Stimulated activated naive CD8-positive, alpha-beta T cell treated with anti-CD3 and anti-CD28 coated beads, Interleukin-15, Interleukin-2, amounts not matched to agents 100 U/mL and 50 U/mL, for 24 hours (primary cell): ENCODE results near the gene MAB21L4.

ENCODE experiments used
- ATAC-seq: fragments of 150-1000 bp; cut with Tn5 transposase; one replicate; pipeline ENCODE4 v1.10.0; 2021
- DNase-seq: peaks from one replicate; pipeline ENCODE4 v3.0.0; 2021

Gene MAB21L4

GRCh38 chr2:240894006-240894405, 1.9 kb downstream of the MAB21L4 start:
- ATAC-seq (no peak), DNase-seq (no peak)

GRCh38 chr2:240893363-240893844, 2.6 kb downstream of the MAB21L4 start:
- DNase-seq = peak; percentile 73
- ATAC-seq = peak; percentile 74

DNA sequence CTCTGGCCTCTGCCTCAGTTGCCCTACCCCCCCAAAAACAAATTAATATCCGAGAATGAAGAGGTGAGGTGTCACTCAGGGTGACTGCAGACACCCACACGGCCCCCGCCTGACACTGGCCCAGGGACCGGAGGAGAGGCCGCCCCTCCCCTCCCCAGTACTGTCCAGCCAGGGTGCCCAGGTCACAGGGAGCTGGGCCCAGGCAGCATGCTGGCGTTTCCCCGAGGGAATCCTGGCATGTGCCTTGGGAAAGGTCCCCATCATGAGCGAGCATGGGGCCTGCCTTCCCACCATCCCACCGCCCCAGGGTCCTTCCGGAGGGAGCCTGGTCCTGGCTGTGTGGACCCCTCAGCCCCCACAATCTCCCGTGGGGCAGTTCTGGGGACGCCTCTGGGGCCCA, 3.0 kb downstream of the MAB21L4 start:
- no peak for ATAC-seq
- no peak for DNase-seq

DNA sequence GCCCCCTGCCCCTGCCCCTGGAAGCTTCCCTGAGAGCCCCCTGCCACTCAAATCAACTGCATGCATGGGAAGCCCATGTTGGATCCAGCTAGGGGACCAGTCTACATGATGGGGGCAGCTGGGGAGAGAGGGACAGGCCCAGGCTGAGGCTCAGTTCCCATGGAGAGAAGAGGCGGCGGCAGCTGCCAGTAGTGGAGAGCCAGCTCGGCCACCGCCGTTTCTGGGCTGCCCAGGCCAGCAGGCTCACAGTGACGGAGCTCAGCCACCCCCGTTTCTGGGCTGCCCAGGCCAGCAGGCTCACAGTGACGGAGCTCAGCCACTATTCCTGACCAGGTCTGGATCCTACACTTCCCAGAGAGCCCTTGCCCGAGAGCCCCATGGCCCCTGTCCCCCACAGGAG, 3.6 kb downstream of the MAB21L4 start:
- DNase-seq (no peak), ATAC-seq (no peak)

GRCh38 chr2:240891492-240892340, 4.2 kb downstream of the MAB21L4 start:
- ATAC-seq = no peak
- DNase-seq = no peak

DNA sequence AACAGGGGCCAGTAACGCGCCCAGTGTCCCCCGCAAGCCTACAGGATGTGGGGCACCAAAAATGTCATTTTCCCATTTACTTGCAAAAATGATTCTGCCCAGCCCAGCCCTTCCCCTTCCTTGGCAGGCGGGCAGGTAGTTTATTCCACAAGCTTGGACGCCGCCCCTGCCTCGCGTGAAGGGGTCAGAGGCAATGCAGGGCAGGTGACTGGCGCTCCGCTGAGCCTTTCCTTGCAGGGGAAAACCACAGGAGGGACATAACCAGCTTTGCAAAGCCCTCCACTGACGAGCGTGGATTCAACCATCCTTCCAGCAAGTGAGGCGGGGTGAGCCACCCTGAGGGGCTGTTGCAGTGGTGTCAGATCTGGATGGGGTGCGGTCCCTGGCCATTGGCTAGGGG, 5.3 kb downstream of the MAB21L4 start:
- ATAC-seq (no peak), DNase-seq (no peak)

DNA sequence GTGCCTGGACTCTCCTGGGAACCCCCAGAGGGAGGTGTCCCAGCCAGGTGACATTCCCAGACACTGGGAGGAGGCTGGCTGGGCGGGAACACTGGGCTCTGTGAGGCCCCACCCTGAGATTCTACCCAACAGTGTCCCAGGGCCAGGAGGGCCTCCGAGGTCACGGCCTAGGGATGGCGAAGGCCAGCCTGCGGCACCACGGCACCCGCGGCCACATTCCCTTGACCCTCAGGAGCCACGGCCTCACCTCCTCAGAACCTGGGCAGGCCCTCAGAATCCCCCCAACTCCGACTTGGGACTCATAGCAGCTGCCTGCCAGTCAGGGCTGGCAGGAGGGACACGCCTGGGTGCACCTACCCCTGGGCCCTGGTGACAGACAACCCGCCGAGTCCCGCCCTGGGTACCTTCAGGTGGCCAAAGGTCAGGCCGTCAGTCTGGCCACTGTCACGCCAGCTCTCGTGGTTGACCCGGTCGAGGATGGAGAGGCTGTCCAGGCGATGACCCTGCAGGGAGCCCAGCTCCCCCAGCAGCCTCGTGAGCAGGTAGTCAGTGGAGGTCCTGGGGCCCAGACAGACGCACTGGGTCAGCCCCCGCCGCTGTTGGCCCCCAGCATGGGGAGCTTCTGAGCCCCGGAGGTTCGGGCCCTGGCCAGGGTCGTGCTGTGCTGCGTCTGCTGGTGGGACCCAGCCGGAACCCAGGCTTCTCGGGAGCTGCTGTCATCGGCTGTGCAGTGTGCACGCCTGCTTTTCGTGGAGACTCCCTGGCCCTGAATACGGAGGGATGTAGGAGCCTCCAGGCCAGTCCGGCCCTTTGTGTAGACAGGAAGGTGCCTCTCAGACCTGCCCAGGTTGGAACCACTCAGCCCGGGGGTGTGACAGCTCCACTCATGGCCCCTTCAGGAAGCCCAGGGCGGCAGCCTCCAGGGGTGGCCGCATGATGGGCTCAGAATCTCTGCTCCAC, 6.1 kb downstream of the MAB21L4 start:
- ATAC-seq (no peak), DNase-seq (no peak)

DNA sequence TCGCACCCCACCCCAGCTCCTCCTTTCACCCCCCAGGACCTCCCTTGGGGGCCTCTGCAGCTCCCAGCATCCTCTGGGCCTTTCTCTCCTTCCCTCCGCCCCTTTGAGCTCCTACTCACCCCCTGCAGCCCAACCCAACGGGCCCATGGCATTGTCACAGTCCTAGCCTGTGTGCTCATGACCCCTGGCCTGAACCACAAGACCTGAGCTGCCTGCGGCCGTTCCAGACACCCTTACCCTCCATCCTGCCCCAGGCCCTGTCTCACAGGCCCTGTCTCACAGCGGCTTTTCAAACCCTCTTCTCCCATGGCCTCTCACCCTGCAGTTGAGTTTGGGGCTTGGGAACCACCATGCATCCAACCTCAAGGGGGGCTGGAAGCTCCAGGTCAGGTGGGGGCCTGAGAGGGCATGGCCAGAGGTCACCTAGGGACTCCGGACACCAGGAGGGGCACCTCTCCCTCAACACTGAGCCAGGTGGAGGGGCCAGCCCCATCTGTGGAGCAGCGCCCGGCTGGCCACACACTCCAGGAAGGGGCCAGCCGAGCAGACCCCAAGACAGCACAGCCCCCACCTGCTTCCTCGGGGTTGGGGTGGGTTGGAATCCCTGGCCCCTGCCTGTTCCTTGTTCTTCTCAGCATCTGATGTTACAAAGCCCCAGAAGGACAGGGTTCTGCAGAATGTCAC, 6.9 kb downstream of the MAB21L4 start:
- no peak for ATAC-seq
- DNase-seq = no peak

- ATAC-seq = no peak
- DNase-seq = no peak
Observed at GRCh38 chr2:240888130-240888889, 7.6 kb downstream of the MAB21L4 start.

DNA sequence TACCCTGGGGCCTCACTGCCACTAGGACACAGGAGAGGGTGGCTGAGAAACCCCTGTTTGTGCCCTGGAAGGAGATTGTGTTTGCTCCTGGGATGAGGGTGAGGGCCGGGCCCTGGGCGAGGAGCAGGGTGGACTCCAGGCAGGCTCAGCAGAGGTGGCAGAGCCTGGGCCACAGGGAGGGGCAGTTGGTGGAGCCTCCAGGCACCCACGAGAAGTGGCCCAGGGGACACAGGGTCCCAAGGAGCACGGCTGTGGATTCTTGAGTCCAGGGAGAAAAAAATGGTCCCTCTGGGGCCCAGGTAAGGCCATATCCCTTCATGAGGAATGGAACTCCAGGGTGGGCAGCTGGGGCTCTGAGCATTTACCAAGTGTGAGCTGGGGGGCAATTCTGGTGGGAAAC, 8.3 kb downstream of the MAB21L4 start:
- ATAC-seq = no peak
- no peak for DNase-seq

GRCh38 chr2:240886678-240887609, 9.0 kb downstream of the MAB21L4 start:
- no peak for DNase-seq
- ATAC-seq = no peak

DNA sequence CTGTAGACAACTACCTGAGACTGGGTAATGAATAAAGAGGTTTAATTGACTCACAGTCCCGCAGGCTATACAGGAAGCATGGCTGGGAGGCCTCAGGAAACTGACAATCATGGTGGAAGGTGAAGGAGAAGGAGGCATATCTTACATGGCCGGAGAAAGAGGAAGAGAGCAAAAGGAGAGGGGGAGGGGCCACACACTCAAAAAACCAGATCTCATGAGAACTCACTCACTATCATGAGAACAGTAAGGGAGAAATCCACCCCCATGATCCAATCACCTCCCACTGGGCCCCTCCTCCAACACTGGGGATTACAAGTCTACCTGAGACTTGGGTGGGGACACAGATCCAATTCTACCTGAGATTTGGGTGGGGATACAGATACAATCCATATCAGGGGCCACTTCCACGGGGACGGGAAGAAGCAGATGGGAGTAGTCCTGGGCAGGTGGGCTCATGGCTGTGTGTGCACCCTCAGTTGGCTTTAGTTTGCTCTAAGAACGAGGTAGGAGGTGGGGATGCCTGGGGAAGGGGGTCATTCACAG, 9.9 kb downstream of the MAB21L4 start:
- no peak for ATAC-seq
- no peak for DNase-seq

DNA sequence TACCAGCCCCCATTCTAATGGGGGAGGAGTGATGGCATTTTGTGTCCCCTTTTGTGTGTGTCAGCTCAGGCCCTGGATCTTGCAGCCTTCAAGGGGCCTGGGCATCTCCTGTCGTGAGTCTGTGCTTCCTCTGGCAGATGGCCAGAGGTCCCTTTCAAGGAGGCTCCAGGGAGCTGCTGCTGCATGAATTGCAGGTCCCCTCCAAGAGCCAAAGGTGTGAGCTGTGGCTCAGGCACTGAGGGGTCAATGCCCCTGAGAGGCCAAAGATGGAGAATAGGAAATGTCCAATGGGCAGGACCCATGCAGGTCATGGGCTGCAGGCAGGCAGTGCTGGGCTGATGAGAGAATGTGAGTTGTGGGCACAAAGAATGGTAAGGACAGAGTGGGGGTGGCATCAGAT, 10.4 kb downstream of the MAB21L4 start:
- DNase-seq = no peak
- no peak for ATAC-seq

DNA sequence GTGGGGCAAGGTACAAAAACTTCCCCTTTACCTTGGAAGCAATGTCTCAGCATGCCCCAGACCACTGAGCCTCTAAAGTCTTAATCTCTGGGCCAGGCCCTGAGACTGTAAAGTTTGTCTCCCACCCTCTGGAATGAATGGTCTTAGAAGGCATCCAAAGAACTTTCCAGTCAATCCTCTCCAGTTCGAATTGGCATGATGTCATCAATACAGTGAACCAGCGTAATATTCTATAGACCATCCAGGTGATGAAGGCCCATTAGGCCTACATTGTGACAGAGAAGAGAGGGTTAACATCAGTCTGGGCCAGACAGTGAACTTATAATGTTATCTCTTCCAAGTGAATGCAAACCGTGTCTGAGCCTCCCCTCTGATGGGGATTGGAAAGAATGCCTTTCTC, 11.2 kb downstream of the MAB21L4 start:
- no peak for DNase-seq
- ATAC-seq = no peak

DNA sequence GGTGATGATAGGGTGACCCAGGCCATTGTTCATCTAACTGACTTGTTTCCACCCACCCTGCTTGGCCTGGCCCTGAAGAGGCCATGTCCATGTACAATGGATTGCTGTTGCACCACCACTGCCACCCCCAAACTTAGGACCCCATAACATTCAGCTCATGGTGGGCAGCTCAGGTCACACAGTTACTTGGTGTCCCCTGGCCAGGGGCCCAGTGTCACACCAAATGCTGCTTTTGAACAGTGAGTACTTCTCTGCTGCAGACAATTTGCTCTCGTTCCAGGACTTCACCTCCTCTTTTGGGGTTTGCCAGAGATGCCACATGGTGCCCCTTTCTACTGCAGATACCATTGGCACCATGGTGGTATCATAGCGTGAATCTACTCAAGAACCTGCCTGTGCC, 11.7 kb downstream of the MAB21L4 start:
- DNase-seq (no peak), ATAC-seq (no peak)

GRCh38 chr2:240881913-240882312, 14.0 kb downstream of the MAB21L4 start:
- ATAC-seq = no peak
- no peak for DNase-seq

DNA sequence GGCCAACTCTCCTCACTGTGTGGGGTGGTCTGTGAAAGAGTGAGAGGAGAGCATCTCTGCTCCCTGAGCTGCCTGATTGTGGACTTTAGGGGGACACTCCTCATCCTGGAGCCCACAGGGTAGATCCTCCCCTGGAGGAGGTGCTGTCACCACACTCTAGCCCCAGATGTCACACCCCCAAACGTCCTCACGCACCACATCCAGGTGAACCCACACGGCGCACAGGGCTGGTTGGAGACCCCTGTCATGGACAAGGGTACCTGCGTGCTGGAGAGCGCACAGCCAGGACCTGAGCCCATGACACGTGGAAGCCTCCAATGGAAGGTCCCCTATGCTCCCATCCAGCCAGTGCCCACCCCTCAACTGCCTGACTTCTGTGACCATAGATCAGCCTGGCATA, 16.9 kb downstream of the MAB21L4 start:
- no peak for ATAC-seq
- no peak for DNase-seq

GRCh38 chr2:240878341-240878936, 17.5 kb downstream of the MAB21L4 start:
- no peak for ATAC-seq

DNA sequence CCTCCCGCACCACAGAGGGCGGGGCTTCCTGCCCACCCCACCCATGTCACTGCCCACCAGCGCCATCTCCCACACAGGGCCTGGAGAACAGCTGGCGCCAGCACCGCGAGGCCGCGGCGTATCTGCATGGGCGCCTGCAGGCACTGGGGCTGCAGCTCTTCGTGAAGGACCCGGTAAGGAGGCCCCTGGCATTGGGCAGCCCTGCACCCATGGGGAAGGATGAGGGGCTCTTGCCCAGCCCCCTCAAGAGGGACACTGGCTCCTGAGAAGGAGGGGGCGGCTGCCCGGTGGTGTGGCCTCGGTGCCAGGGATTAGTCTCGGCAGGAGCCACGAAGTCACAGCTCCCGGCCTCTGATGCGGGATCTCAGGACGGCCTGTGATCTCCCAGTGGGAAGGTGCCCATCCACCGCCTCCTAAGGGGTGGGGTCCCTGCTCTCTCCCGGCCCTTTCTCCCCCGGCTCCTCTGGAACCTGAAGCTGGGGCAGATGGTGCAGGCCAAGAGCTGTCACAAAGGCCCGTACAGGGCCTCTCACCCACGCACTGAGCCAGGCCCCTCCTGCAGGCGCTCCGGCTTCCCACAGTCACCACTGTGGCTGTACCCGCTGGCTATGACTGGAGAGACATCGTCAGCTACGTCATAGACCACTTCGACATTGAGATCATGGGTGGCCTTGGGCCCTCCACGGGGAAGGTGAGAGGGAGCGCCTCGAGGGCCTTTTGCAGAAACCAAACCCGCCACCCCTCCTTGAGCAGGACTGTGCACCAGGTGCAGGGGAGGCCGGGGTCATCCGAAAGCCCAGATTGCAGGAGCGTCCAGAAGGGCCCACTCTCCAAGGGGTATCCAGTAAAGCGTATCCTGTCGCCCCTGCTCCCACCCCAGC, 18.3 kb downstream of the MAB21L4 start:
- DNase-seq = no peak
- no peak for ATAC-seq

More at GRCh38 chr2:240878341-240878936, 17.5 kb downstream of the MAB21L4 start:
- no peak for DNase-seq
